ENCODE data around the gene MSH2.
A peak's percentile ranks its signal among the peaks of the same experiment; 100 is the strongest.

The MSH2 gene

GRCh38 chr2:47519147-47519537 is 116.2 kb downstream of the MSH2 start:
- in situ Hi-C loops (cut with HindIII; ENCODE audit: low sequenced_read_pairs): no loop called here
- no peak for TF ChIP-seq CTCF (IDR thresholded peaks at IDR 0.05; ENCODE audit: low read depth, low read length)
- no peak overlapping the region for H3K4me3 ChIP-seq (ENCODE audit: low read depth, low read length)
- no peak for DNase-seq (ENCODE audit: low read depth, low spot score)

GRCh38 chr2:47519604-47520301 is 116.8 kb downstream of the MSH2 start:
- no peak for TF ChIP-seq CTCF (IDR thresholded peaks at IDR 0.05; ENCODE audit: low read depth, low read length)
- no peak for DNase-seq (ENCODE audit: low read depth, low spot score)
- in situ Hi-C loops (cut with HindIII; ENCODE audit: low sequenced_read_pairs): no loop called here
- no peak overlapping the region for H3K4me3 ChIP-seq (ENCODE audit: low read depth, low read length)

- TF ChIP-seq CTCF (IDR thresholded peaks at IDR 0.05; ENCODE audit: low read depth, low read length): no peak
- H3K4me3 ChIP-seq (ENCODE audit: low read depth, low read length): no peak overlapping the region
- in situ Hi-C loops (cut with HindIII; ENCODE audit: low sequenced_read_pairs): no loop called here
- DNase-seq (ENCODE audit: low read depth, low spot score): no peak
These were observed 117.3 kb downstream of the MSH2 start for GRCh38 chr2:47520302-47520630.

GRCh38 chr2:47520825-47521665 is 118.1 kb downstream of the MSH2 start:
- in situ Hi-C loops (cut with HindIII; ENCODE audit: low sequenced_read_pairs): no loop called here
- peak; percentile 52 for DNase-seq (ENCODE audit: low read depth, low spot score)
- peak overlapping the region; percentile 34 for H3K4me3 ChIP-seq (ENCODE audit: low read depth, low read length)
- TF ChIP-seq CTCF (IDR thresholded peaks at IDR 0.05; ENCODE audit: low read depth, low read length): peak; percentile 35

GRCh38 chr2:47521666-47522285 is 118.8 kb downstream of the MSH2 start:
- DNase-seq (ENCODE audit: low read depth, low spot score): no peak
- TF ChIP-seq CTCF (IDR thresholded peaks at IDR 0.05; ENCODE audit: low read depth, low read length): no peak
- H3K4me3 ChIP-seq (ENCODE audit: low read depth, low read length): no peak overlapping the region
- in situ Hi-C loops (cut with HindIII; ENCODE audit: low sequenced_read_pairs): no loop called here

- in situ Hi-C loops (cut with HindIII; ENCODE audit: low sequenced_read_pairs): no loop called here
- TF ChIP-seq CTCF (IDR thresholded peaks at IDR 0.05; ENCODE audit: low read depth, low read length): no peak
- no peak for DNase-seq (ENCODE audit: low read depth, low spot score)
- H3K4me3 ChIP-seq (ENCODE audit: low read depth, low read length): no peak overlapping the region
These were observed 122.2 kb downstream of the MSH2 start for GRCh38 chr2:47525167-47525566.
